Caco-2 (cell line): ENCODE data around the gene PI4K2A. TPM values are rescaled to one million over a fixed set of nuclear protein-coding genes. Genes with fewer than 3 reads are reported as not detected.

Source experiments
- BruUV-seq: library from RNA; stranded (reverse); fragments of 400-500 nt; replicated peaks from 2 replicates; lab custom pipeline; 2021; lab: Mats Ljungman, UMichigan
- CTCF ChIA-PET: fragments of 300-600 bp; sonication (Branson Sonifier 250); formaldehyde crosslinking; loops from one replicate; lab custom pipeline; 2022; ENCODE audit warnings: antibody characterized with exemption; lab: Charles Lee
- POLR2A ChIA-PET: fragments of 300-600 bp; sonication (Branson Sonifier 250); formaldehyde crosslinking; loops from one replicate; lab custom pipeline; 2022; ENCODE audit warnings: antibody characterized with exemption; lab: Charles Lee
- DNase-seq, 2 experiments: peaks; one replicate each; pipeline versions ENCODE4 v3.0.0 to v3.0.0-alpha.2; 2020 to 2022
- H3K27me3 ChIP-seq: replicated peaks from 2 replicates; pipeline ENCODE4 v1.6.0; 2011; ENCODE audit warnings: low read length; ENCODE audit not compliant: control insufficient read depth, insufficient read depth
- H3K36me3 ChIP-seq: 2 replicates; pipeline ENCODE4 v1.5.1; 2011; ENCODE audit warnings: low read length; ENCODE audit not compliant: control insufficient read depth, insufficient read depth
- H3K4me1 ChIP-seq: fragments of 250-450 bp; sonication (Bioruptor Pico); 2 replicates; pipeline ENCODE4 v1.5.1; 2020; ENCODE audit warnings: mild to moderate bottlenecking
- H3K4me3 ChIP-seq: 2 replicates; pipeline ENCODE4 v1.5.1; 2011; ENCODE audit warnings: low read depth, mild to moderate bottlenecking, control low read depth, low read length
- H3K9me3 ChIP-seq: fragments of 250-450 bp; sonication (Bioruptor Pico); 2 replicates; pipeline ENCODE4 v1.5.1; 2020; ENCODE audit warnings: mild to moderate bottlenecking, moderate library complexity
- H3K27ac Mint-ChIP-seq: one replicate; pipeline ENCODE4 v1.8.0; 2022; ENCODE audit warnings: mixed read lengths; ENCODE audit not compliant: unreplicated experiment
- H3K27me3 Mint-ChIP-seq: one replicate; pipeline ENCODE4 v1.8.0; 2022; ENCODE audit warnings: mixed read lengths; ENCODE audit not compliant: insufficient read depth, unreplicated experiment
- H3K36me3 Mint-ChIP-seq: one replicate; pipeline ENCODE4 v1.8.0; 2022; ENCODE audit warnings: mild to moderate bottlenecking, mixed read lengths; ENCODE audit not compliant: insufficient read depth, unreplicated experiment
- H3K4me1 Mint-ChIP-seq: one replicate; pipeline ENCODE4 v1.8.0; 2022; ENCODE audit warnings: low read depth, mixed read lengths; ENCODE audit not compliant: unreplicated experiment
- H3K4me3 Mint-ChIP-seq: one replicate; pipeline ENCODE4 v1.8.0; 2022; ENCODE audit warnings: mild to moderate bottlenecking, moderate library complexity, mixed read lengths; ENCODE audit not compliant: unreplicated experiment
- H3K9me3 Mint-ChIP-seq: one replicate; pipeline ENCODE4 v1.8.0; 2022; ENCODE audit warnings: mixed read lengths; ENCODE audit not compliant: unreplicated experiment
- CTCF ChIP-seq, 2 experiments: fragments of 200-600 bp in 1 of 2; IDR thresholded peaks; 1 replicate in 1 of 2; 2 replicates in 1 of 2; pipeline versions ENCODE4 v1.5.1 to v1.8.0; 2011 to 2022; ENCODE audit warnings: antibody characterized with exemption in 1 of 2, control low read depth in 1 of 2, inconsistent platforms in 1 of 2, low read depth in 1 of 2, low read length in 1 of 2, mild to moderate bottlenecking in 1 of 2, moderate library complexity in 1 of 2; ENCODE audit not compliant: insufficient read depth in 1 of 2, severe bottlenecking in 1 of 2, unreplicated experiment in 1 of 2
- intact Hi-C: fragments of 100-400 bp; cut with micrococcal nuclease; formaldehyde crosslinking; loops from one replicate; pipeline ENCODE4 v1.10.0; 2022; ENCODE audit not compliant: unreplicated experiment
- total RNA-seq: library from RNA; stranded (reverse); gene quantifications from 2 replicates; pipeline ENCODE4 v1.2.3, GENCODE V29; 2022

The PI4K2A gene
- total RNA-seq, 1 experiment from 2014 or later: 27.3 TPM

- ChIA-PET CTCF (interaction anchor here (0.7 kb wide), 1 partner anchor 39 kb away, joined by 4 read pairs; no protein-coding TSS in a partner anchor), POLR2A (interaction anchor here (0.6 kb wide), 1 partner anchor 20 kb away, joined by 4 read pairs; no protein-coding TSS in a partner anchor)
- H3K9me3 ChIP-seq: no peaks in the 10 kb centered on the region
- H3K36me3 Mint-ChIP-seq: peaks cover 18% of the 10 kb centered on the region
- H3K27me3 Mint-ChIP-seq: no peaks in the 10 kb centered on the region
- H3K4me3 ChIP-seq: peak overlapping the region; percentile 89
- intact Hi-C loops: loop anchor here (5.0 kb wide), 1 partner anchor 32 kb away; no protein-coding TSS in a partner anchor
- no peak for TF ChIP-seq CTCF (IDR thresholded peaks at IDR 0.05; ENCODE audit: insufficient read depth in 1 of 2, low read depth in 1 of 2, low read length in 1 of 2, severe bottlenecking in 1 of 2, unreplicated experiment in 1 of 2)
- no peak for DNase-seq
- H3K36me3 ChIP-seq: no peaks in the 10 kb centered on the region
- no peaks in the 10 kb centered on the region for H3K27me3 ChIP-seq
- no peak overlapping the region for H3K27ac Mint-ChIP-seq
- H3K4me3 Mint-ChIP-seq: peak overlapping the region; percentile 71
- no peaks in the 10 kb centered on the region for H3K9me3 Mint-ChIP-seq
- peaks cover 48% of the 10 kb centered on the region for H3K4me1 ChIP-seq
- peaks cover 22% of the 10 kb centered on the region for H3K4me1 Mint-ChIP-seq
- BruUV-seq: no TSS peak
Measured at GRCh38 chr10:97684866-97685394, 44.5 kb downstream of the PI4K2A start.

- H3K4me1 ChIP-seq: peaks cover 48% of the 10 kb centered on the region
- peak in 1 of 2 experiments; percentile 45 for TF ChIP-seq CTCF (IDR thresholded peaks at IDR 0.05; ENCODE audit: insufficient read depth in 1 of 2, low read depth in 1 of 2, low read length in 1 of 2, severe bottlenecking in 1 of 2, unreplicated experiment in 1 of 2)
- H3K27me3 ChIP-seq: no peaks in the 10 kb centered on the region
- ChIA-PET POLR2A (no interaction called here), CTCF (no interaction called here)
- Mint-ChIP-seq H3K27ac (no peak overlapping the region), H3K9me3 (no peaks in the 10 kb centered on the region), H3K36me3 (peaks cover 18% of the 10 kb centered on the region), H3K4me1 (peaks cover 22% of the 10 kb centered on the region), H3K4me3 (peak overlapping the region; percentile 71), H3K27me3 (no peaks in the 10 kb centered on the region)
- BruUV-seq: no TSS peak
- peak overlapping the region; percentile 89 for H3K4me3 ChIP-seq
- intact Hi-C loops: no loop called here
- DNase-seq: peak; percentile 53 to 70
- H3K36me3 ChIP-seq: no peaks in the 10 kb centered on the region
- H3K9me3 ChIP-seq: no peaks in the 10 kb centered on the region
Measured at GRCh38 chr10:97685395-97685958, 45.0 kb downstream of the PI4K2A start.

GRCh38 chr10:97686301-97686961 lies 46.0 kb downstream of the PI4K2A start:
- Mint-ChIP-seq H3K4me3 (peak overlapping the region; percentile 71), H3K36me3 (peaks cover 18% of the 10 kb centered on the region), H3K27ac (peak overlapping the region; percentile 97), H3K4me1 (peaks cover 22% of the 10 kb centered on the region), H3K27me3 (no peaks in the 10 kb centered on the region), H3K9me3 (no peaks in the 10 kb centered on the region)
- no TSS peak for BruUV-seq
- H3K9me3 ChIP-seq: no peaks in the 10 kb centered on the region
- POLR2A ChIA-PET: interaction anchor here (0.7 to 2.0 kb wide), 14 partner anchors 9 to 286 kb away, joined by 3 to 36 read pairs (median 8); partner anchors contain the start of genes MARVELD1, PI4K2A and ZFYVE27
- peaks cover 46% of the 10 kb centered on the region for H3K4me1 ChIP-seq
- intact Hi-C loops: no loop called here
- H3K36me3 ChIP-seq: no peaks in the 10 kb centered on the region
- CTCF ChIA-PET: interaction anchor here (0.7 to 2.4 kb wide), 11 partner anchors 8 to 220 kb away, joined by 3 to 20 read pairs (median 7); partner anchors contain the start of genes ANKRD2, MARVELD1 and ZFYVE27
- DNase-seq: no peak
- TF ChIP-seq CTCF (IDR thresholded peaks at IDR 0.05; ENCODE audit: insufficient read depth in 1 of 2, low read depth in 1 of 2, low read length in 1 of 2, severe bottlenecking in 1 of 2, unreplicated experiment in 1 of 2): no peak
- H3K4me3 ChIP-seq: peak overlapping the region; percentile 89
- no peaks in the 10 kb centered on the region for H3K27me3 ChIP-seq
